Duodenal mucosa (tissue), 2 donors: ENCODE data around the gene CALHM3.
"Not testable (repeated sequence)": the region's sequence is repeated elsewhere in the genome, so short reads cannot be mapped to it uniquely, and the experiment has no call there.

Experiments used
- H3K27ac ChIP-seq: one replicate; pipeline ENCODE4 v1.7.0; 2013; ENCODE audit warnings: low read depth, low read length
- H3K27me3 ChIP-seq, 2 donors: one replicate each; pipeline ENCODE4 v1.7.0; 2013; ENCODE audit warnings: low read length in 2 of 2, control low read depth in 1 of 2; ENCODE audit not compliant: insufficient read depth in 2 of 2, control insufficient read depth in 1 of 2
- H3K36me3 ChIP-seq, 2 donors: one replicate each; pipeline ENCODE4 v1.7.0; 2013; ENCODE audit warnings: low read length in 2 of 2, control low read depth in 1 of 2; ENCODE audit not compliant: insufficient read depth in 2 of 2, control insufficient read depth in 1 of 2
- H3K4me1 ChIP-seq, 2 donors: one replicate each; pipeline ENCODE4 v1.7.0; 2013; ENCODE audit warnings: low read length in 2 of 2, control low read depth in 1 of 2; ENCODE audit not compliant: insufficient read depth in 2 of 2, control insufficient read depth in 1 of 2
- H3K4me3 ChIP-seq, 2 donors: one replicate each; pipeline ENCODE4 v1.7.0; 2013; ENCODE audit warnings: low read length in 2 of 2, low read depth in 1 of 2
- H3K9ac ChIP-seq, 2 donors: one replicate each; pipeline ENCODE4 v1.7.0; 2013; ENCODE audit warnings: low read length in 2 of 2, low read depth in 1 of 2
- H3K9me3 ChIP-seq, 2 donors: one replicate each; pipeline ENCODE4 v1.7.0; 2013; ENCODE audit warnings: low read length in 2 of 2, control low read depth in 1 of 2; ENCODE audit not compliant: control insufficient read depth in 1 of 2

The CALHM3 gene

GRCh38 chr10:103512591-103513379, 33.7 kb upstream of the CALHM3 start:
- peak overlapping the region in 1 of 2 donors; percentile 39 for H3K9ac ChIP-seq
- H3K36me3 ChIP-seq, result no peaks in the 10 kb centered on the region
- no peak overlapping the region for H3K4me3 ChIP-seq
- peaks cover 49 to 58% of the 10 kb centered on the region in 2 donors for H3K4me1 ChIP-seq
- H3K27ac ChIP-seq, result no peak overlapping the region
- H3K27me3 ChIP-seq, result no peaks in the 10 kb centered on the region
- H3K9me3 ChIP-seq, result no peaks in the 10 kb centered on the region

DNA sequence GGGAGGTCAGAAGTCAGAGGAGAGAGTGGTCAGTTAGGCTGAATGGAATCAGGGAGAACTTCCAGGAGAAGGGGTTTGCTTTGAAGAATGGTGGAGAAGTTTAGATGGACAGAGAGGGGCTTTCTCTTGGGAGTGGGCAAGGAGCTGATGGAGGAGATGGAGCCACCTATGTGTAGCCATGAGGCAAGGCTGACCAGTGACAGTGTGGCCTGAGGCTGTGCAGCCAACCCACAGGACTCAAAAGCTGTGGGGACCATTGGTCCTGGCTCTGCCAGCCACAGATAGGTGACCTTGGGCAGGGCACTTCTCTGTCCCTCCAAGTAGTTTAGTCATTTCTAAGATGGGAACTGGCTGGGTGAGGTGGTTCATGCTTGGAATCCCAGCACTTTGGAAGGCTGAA, 33.1 kb upstream of the CALHM3 start:
- Histone ChIP-seq H3K36me3 (no peaks in the 10 kb centered on the region), H3K4me3 (no peak overlapping the region), H3K9ac (no peak overlapping the region), H3K9me3 (no peaks in the 10 kb centered on the region), H3K4me1 (peaks cover 49 to 65% of the 10 kb centered on the region in 2 donors), H3K27ac (no peak overlapping the region), H3K27me3 (no peaks in the 10 kb centered on the region)

- H3K9me3 ChIP-seq, result no peaks in the 10 kb centered on the region
- H3K27me3 ChIP-seq, result no peaks in the 10 kb centered on the region
- peaks cover 49 to 68% of the 10 kb centered on the region in 2 donors for H3K4me1 ChIP-seq
- H3K4me3 ChIP-seq, result no peak overlapping the region
- no peak overlapping the region for H3K27ac ChIP-seq
- no peak overlapping the region for H3K9ac ChIP-seq
- H3K36me3 ChIP-seq, result no peaks in the 10 kb centered on the region
Observed at GRCh38 chr10:103510791-103511752, 32.0 kb upstream of the CALHM3 start.

DNA sequence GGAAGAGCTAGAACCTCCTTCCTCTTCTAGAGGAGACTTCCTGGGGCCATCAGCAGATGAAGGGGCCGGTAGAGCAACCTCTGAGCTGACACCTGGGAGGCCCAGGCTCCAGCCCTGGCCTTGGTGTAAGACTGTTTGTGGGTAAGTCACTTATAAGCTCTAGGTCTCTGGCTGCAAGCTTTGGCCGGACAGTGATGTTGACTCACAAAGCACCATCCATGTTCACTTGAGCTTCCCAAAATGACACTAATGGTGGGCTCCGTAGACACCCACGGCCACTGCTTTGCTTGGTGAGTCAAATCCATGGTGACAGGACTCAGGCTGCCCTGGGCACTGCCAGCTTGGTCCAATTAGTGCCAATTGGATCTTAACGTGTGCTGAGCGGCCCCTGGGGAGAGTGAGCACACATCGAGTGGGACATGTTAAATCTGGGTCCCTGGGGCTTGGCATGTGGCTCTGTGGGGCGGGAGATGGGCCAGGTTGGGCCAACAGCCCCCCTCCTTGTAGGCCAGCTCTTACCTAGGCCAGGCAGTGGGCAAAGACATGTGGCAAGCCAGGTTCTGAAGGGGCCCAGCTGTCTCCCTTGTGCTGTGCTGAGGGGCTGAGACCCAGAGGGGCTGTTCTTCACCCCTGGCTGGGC, 31.1 kb upstream of the CALHM3 start:
- H3K27ac ChIP-seq, result no peak overlapping the region
- no peaks in the 10 kb centered on the region for H3K9me3 ChIP-seq
- H3K4me3 ChIP-seq, result no peak overlapping the region
- H3K4me1 ChIP-seq, result peaks cover 41 to 63% of the 10 kb centered on the region in 2 donors
- no peaks in the 10 kb centered on the region for H3K27me3 ChIP-seq
- H3K9ac ChIP-seq, result no peak overlapping the region
- no peaks in the 10 kb centered on the region for H3K36me3 ChIP-seq

DNA sequence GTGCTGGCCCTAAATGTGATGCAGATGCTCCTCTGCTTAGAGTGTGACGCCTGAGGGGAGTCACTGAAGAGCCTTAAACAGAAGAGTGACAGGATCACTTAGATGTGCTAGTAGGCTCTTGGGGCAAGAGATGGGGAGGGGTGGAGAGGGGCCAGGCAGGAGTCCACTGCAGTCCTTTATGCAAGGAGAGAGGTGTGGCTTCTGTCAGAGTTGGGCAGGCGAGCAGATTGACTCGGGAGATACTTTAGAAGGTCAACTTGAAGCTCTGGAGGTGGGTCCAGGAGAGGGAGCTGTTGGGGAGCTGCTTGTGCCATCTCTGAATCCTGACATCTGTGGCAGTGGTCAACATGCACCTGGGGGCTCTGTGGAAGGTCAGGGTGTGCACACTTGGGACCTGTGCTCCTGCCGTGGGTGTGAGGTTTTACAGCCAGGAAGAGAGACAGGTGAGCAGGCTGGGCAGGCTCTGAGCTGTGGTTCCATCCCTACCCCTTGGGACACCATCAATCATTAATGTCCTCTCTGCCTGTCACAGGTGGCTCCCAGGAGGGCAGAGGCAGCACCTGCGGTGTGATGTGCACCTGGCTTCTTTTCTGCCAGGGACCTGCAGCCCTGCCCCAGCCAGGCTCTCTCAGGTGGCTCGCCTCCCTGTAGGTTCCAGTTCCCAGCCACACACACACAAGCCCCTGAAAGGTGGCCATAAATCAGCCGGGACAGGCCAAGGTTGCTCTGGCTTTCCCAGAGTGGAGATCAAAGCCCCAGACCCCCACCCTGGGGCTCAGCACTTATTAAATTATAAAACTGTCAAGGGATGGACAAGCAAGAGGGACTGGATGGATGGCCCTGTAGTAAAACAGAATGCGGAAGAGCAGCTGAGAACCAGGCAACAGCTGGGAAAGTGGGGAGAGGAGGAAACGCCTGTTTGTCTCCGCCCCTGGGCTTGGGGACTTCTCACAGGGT, 28.5 kb upstream of the CALHM3 start:
- Histone ChIP-seq H3K9me3 (no peaks in the 10 kb centered on the region), H3K9ac (no peak overlapping the region), H3K27me3 (no peaks in the 10 kb centered on the region), H3K36me3 (no peaks in the 10 kb centered on the region), H3K27ac (no peak overlapping the region), H3K4me1 (peaks cover 29 to 50% of the 10 kb centered on the region in 2 donors), H3K4me3 (no peak overlapping the region)

DNA sequence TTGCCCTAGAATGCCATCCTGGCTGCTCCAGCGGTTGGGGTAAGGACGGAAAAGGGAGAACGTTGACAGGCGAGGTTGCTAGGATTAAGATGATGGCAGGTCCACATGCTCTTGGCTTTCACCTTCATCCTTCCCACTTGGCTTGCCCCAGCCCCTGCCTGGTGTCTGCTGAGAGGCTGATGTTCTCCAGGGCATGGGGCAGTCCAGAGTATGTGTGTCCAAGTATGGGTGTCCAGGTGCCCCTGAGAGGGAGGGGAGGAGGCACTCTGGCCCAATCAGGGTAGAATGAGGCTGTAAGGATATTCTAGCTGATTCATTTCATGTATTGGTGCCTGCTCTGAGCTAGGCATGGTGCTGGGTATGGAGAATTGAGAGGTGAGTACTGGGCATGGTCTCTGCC, 27.0 kb upstream of the CALHM3 start:
- no peak overlapping the region for H3K4me3 ChIP-seq
- H3K9me3 ChIP-seq, result no peaks in the 10 kb centered on the region
- peaks cover 17 to 36% of the 10 kb centered on the region in 2 donors for H3K4me1 ChIP-seq
- no peaks in the 10 kb centered on the region for H3K36me3 ChIP-seq
- H3K27ac ChIP-seq, result no peak overlapping the region
- H3K9ac ChIP-seq, result no peak overlapping the region
- H3K27me3 ChIP-seq, result no peaks in the 10 kb centered on the region

DNA sequence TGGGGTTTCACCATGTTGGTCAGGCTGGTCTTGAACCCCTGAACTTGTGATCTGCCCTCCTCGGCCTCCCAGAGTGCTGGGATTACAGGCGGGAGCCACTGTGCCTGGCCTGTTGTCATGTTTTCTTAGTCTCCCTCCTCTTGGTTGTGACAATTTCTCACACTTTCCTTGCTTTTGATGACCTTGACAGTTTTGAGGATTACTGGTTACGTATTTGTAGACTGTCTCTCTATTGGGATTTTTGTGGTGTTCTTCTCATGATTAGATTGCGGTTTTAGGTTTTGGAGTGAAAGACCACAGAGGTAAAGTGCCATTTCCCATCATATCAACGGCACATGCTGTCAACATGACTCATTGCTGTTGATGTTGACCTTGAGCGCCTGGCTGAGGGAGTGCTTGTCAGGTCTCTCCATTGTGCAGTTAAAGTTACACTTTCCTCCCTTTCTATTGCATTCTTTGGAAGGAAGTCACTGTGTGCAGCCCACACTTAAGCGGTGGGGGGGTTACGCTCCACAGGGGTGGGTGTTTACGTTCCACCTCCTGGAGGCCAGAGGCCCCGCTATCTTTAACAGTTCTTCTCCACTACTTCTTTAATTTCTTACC, 25.2 kb upstream of the CALHM3 start:
- H3K27ac ChIP-seq, result no peak overlapping the region
- H3K4me1 ChIP-seq, result peaks cover 32 to 43% of the 10 kb centered on the region in 2 donors
- no peaks in the 10 kb centered on the region for H3K27me3 ChIP-seq
- H3K36me3 ChIP-seq, result no peaks in the 10 kb centered on the region
- H3K9ac ChIP-seq, result no peak overlapping the region
- no peak overlapping the region for H3K4me3 ChIP-seq
- no peaks in the 10 kb centered on the region for H3K9me3 ChIP-seq

DNA sequence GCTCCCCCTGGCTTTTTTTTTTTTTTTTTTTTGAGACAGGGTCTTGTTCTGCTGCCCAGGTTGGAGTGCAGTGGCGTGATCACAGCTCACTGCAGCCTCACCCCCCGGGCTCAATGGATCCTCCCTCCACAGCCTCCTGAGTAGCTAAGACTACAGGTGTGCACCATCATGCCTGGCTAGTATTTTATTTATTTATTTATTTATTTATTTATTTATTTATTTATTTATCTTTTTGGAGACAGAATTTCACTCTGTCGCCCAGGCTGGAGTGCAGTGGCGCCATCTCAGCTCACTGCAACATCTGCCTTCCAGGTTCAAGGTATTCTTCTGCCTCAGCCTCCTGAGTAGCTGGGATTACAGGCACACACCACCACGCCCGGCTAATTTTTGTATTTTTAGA, 24.7 kb upstream of the CALHM3 start:
- H3K27me3 ChIP-seq, H3K9me3 ChIP-seq, H3K36me3 ChIP-seq, H3K9ac ChIP-seq, H3K4me3 ChIP-seq, H3K27ac ChIP-seq: not testable (repeated sequence)
- H3K4me1 ChIP-seq, result peaks cover 34 to 43% of the 10 kb centered on the region in 2 donors
